SU-DHL-6 (cell line): ENCODE data around the gene CPNE2.
"Not testable (repeated sequence)": the region's sequence is repeated elsewhere in the genome, so short reads cannot be mapped to it uniquely, and the experiment has no call there.

Source experiments
- EZH2phosphoT487 ChIP-seq: fragments of 200-600 bp; sonication (generic), shearing (Covaris generic); conservative IDR thresholded peaks from 2 replicates; pipeline ENCODE4 v1.6.1; 2018; ENCODE audit warnings: mild to moderate bottlenecking, antibody characterized with exemption, low read length, moderate library complexity, mixed read lengths
- TF ChIP-seq, protein P1 (sequence below): fragments of 200-600 bp; sonication (generic); IDR thresholded peaks from one replicate; pipeline ENCODE4 v1.5.1; 2017; ENCODE audit warnings: antibody characterized with exemption, mild to moderate bottlenecking, low read length, moderate library complexity; ENCODE audit not compliant: insufficient read depth, poor library complexity, severe bottlenecking

DNA sequence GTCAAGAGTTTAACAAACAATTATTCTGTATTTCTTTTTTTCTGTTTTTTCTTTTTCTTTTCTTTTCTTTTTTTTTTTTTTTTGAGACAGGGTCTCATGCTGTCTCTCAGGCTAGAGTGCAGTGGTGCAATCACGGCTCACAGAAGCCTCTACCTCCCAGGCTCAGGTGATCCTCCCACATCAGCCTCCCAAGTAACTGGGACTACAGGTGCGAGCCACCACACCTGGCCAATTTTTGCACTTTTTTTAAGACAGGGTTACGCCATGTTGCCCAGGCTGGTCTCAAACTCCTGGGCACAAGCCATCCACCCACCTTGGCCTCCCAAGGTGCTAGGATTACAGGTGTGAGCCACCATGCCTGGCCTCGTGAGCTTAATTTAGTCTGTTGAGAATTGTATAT, 97.1 kb downstream of the CPNE2 start:
- TF ChIP-seq, protein P1, sequence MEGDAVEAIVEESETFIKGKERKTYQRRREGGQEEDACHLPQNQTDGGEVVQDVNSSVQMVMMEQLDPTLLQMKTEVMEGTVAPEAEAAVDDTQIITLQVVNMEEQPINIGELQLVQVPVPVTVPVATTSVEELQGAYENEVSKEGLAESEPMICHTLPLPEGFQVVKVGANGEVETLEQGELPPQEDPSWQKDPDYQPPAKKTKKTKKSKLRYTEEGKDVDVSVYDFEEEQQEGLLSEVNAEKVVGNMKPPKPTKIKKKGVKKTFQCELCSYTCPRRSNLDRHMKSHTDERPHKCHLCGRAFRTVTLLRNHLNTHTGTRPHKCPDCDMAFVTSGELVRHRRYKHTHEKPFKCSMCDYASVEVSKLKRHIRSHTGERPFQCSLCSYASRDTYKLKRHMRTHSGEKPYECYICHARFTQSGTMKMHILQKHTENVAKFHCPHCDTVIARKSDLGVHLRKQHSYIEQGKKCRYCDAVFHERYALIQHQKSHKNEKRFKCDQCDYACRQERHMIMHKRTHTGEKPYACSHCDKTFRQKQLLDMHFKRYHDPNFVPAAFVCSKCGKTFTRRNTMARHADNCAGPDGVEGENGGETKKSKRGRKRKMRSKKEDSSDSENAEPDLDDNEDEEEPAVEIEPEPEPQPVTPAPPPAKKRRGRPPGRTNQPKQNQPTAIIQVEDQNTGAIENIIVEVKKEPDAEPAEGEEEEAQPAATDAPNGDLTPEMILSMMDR = not testable (repeated sequence)
- TF ChIP-seq EZH2phosphoT487 = not testable (repeated sequence)
